ENCODE data around the gene MRC1.

GRCh38 chr10:17785276-17785930 lies 23.7 kb upstream of the MRC1 start:
- TF ChIP-seq CTCF (IDR thresholded peaks at IDR 0.05; ENCODE audit: extremely low read depth in 1 of 2, insufficient read depth in 1 of 2, low read depth in 1 of 2, low read length in 2 of 2) (no peak), POLR2AphosphoS5 (IDR thresholded peaks at IDR 0.05; ENCODE audit: insufficient read depth, low read depth, low read length) (no peak)
